HG03439 (cell line): ENCODE results near the gene GATA6.

Experiments used
- ATAC-seq: cut with Tn5 transposase; IDR thresholded peaks from one replicate; pipeline ENCODE4 v1.9.1; 2021; ENCODE audit warnings: mild to moderate bottlenecking, moderate library complexity; ENCODE audit not compliant: unreplicated experiment

Gene GATA6

GRCh38 chr18:22169011-22169888, at the start of gene GATA6:
TSS of gene GATA6 (plus strand) at chr18:22169589. CDS start at chr18:22171145, 1,556 bp downstream.
- ATAC-seq, result no peak

DNA sequence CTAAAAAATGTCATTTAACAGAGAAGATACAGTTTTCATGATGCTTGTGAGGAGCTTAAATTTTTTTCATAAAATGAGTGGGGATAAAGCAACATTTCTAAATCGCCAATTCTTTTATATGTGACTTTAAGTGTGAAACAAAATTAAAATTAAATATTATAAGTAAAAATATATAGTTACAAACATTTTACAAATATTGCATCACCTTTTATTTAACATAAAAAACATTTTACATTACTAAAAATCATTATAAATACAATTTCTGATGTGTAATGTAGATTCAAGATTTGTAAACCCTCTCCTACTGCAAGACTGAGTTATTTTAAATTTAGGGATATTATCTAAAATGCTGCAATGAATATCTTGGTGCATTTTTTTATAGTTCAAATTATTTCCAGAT, 44.4 kb upstream of the GATA6 start:
- ATAC-seq, result no peak

GRCh38 chr18:22128954-22129353, 40.4 kb upstream of the GATA6 start:
- ATAC-seq, result no peak

DNA sequence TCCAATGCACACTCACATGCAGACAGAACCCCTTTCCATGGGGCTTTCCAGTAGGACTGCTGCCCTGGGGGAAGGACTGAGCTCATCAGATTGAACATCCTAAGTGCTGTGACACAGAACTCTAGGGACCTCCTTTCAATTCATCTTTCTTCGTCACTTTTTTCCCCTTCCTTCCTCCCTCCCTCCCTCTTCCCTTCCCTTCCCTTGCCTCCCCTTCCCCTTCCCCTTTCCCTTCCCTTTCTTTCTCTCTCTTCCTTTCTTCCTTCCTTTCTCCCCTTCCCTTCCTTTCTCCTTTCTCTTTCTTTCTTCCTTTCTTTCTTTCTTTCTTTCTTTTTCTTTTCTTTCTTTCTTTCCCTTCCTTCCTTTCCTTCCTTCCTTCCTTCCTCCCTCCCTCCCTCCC, 39.6 kb upstream of the GATA6 start:
- ATAC-seq, result no peak

GRCh38 chr18:22132258-22132657, 37.1 kb upstream of the GATA6 start:
- no peak for ATAC-seq

DNA sequence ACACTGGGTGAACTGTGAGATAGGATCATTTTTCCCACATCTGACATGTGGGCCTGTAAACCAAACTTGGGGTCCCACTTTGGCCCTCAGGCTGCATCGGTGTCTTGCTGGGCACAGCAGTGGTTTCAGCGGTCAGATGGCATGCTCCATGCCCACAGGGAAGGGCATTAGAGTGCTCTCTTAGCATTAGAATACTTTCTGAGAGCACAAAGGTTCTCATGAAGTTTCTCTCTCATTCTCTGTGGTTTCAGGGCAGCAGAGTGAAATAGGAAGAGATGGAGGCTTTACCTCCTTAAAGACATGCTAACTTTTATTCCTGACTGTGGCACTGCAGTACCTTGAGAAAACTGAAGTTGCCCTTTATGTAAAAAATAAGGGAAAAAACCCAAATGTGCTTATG, 36.6 kb upstream of the GATA6 start:
- no peak for ATAC-seq

GRCh38 chr18:22136395-22136794, 33.0 kb upstream of the GATA6 start:
- no peak for ATAC-seq

- no peak for ATAC-seq
These were observed 28.2 kb upstream of the GATA6 start for GRCh38 chr18:22141211-22141610.

GRCh38 chr18:22143347-22144340, 25.7 kb upstream of the GATA6 start:
- ATAC-seq, result no peak

- ATAC-seq, result no peak
These were observed 24.2 kb upstream of the GATA6 start for GRCh38 chr18:22145160-22145559.

DNA sequence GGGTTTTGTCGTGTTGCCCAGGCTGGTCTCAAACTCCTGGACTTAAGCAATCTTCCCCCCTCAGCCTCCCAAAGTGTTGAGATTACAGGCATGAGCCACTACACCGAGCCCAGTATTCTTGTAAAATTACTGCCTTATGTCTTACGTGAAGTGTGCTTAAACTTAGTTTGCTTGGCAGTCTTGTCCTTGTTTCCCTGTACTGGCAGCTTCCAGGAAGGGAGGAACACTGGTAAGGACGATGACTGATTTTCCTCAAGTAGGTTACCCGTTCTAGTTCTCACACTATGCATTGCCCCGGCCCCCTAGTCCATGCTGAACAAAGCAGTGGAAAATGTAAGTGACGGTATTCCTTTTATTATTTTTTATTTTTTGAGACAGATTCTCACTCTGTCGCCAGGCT, 19.7 kb upstream of the GATA6 start:
- ATAC-seq, result no peak

- no peak for ATAC-seq
These were observed 17.3 kb upstream of the GATA6 start for GRCh38 chr18:22152093-22152492.

GRCh38 chr18:22153428-22153827, 16.0 kb upstream of the GATA6 start:
- no peak for ATAC-seq

- ATAC-seq, result no peak
These were observed 13.8 kb upstream of the GATA6 start for GRCh38 chr18:22155584-22155983.

DNA sequence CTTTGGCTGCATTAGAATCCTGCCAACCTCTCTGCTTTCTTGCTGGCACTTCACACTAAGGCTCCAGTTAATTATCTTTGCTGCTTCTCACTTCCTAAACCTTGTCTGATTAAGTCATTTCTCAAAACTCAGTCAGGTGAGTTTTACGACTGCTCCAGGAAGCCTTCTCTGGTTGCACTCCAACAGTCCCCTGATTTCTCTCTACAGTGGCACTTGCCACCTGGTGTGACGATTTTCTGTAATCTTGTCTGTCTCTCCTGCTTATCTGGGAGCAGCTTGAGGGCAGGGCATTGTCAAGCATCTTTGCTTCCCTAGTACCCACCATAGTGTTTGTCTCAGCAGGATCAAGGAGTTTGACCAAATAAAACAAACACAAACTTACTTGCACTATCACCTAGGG, 10.4 kb upstream of the GATA6 start:
- ATAC-seq, result no peak

DNA sequence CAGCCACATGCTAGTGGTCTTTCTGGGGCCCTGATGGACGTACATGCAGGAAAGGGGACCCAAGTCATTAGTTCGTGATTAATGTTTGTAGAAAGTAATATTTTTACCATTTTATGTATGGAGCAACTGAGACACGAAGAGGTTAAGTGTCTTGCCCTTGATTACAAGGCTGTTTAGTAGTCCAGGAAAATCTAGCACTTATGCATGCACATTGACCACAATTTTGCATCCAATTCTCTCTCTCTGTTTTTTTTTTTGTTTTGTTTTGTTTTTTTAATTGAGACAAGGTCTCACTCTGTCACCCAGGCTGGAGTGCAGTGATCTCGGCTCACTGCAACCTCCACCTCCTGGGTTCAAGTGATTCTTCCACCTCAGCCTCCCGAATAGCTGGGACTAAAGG, 8.3 kb upstream of the GATA6 start:
- no peak for ATAC-seq

- ATAC-seq, result no peak
These were observed 5.8 kb upstream of the GATA6 start for GRCh38 chr18:22163416-22164161.

GRCh38 chr18:22164337-22165048, 4.9 kb upstream of the GATA6 start:
- ATAC-seq, result no peak

DNA sequence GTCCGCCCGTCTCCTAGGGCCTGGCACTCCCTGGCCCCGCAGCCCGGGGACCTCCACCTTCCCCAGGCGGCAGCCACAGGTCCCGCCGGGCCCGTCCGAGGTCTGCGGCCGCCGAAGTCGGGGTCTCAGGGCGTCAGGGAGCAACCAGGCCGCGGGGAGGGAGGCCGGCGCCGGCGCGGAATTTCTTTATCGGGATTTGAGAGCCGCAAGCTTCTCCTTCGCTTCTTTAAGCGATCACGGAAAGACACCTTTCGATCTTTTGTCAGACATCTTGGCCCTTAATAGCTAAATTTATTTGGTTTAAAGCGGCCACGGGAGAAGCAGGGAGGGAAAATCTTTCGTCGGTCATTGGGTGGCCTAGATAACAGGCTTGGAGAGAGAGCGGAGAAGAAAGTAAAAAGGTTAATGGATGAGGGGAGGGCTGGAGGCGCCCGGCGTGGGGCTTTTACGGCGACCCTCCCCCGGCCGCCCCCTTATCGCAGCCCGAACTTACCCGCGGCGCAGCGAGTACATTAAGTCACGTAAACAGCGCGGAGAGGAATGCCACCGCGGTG, 4.3 kb upstream of the GATA6 start:
- ATAC-seq, result no peak

DNA sequence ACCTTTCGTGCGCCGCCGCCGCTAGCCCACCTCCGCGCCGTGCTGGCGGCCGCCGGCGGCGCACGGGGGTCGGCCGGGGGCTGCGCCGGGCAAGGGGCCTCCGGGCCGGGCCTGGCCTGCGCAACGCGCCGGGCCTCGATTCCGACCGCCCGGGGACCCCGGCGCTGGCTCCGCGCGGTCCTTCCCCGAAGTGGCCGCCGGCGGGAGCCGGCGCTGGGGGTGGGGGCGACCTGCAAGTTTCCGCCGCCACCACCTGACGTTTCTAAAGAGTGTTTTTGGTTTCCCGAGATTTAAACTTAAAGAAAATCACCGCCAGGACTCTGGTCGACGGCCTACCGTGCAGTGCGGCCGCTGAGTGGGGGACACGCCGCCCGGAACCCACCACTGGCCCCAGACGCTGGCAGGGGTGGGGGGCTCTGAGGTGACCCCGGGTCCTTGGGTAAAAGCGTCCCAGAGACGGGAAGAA, 3.8 kb upstream of the GATA6 start:
- no peak for ATAC-seq
